ENCODE data around the gene KNOP1. TPM values are rescaled to one million over a fixed set of nuclear protein-coding genes. Genes with fewer than 3 reads are reported as not detected.

KNOP1 gene, protein sequence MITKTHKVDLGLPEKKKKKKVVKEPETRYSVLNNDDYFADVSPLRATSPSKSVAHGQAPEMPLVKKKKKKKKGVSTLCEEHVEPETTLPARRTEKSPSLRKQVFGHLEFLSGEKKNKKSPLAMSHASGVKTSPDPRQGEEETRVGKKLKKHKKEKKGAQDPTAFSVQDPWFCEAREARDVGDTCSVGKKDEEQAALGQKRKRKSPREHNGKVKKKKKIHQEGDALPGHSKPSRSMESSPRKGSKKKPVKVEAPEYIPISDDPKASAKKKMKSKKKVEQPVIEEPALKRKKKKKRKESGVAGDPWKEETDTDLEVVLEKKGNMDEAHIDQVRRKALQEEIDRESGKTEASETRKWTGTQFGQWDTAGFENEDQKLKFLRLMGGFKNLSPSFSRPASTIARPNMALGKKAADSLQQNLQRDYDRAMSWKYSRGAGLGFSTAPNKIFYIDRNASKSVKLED
- total RNA-seq, result 10 to 100 TPM; 14.2 to 28.0 TPM

DNA sequence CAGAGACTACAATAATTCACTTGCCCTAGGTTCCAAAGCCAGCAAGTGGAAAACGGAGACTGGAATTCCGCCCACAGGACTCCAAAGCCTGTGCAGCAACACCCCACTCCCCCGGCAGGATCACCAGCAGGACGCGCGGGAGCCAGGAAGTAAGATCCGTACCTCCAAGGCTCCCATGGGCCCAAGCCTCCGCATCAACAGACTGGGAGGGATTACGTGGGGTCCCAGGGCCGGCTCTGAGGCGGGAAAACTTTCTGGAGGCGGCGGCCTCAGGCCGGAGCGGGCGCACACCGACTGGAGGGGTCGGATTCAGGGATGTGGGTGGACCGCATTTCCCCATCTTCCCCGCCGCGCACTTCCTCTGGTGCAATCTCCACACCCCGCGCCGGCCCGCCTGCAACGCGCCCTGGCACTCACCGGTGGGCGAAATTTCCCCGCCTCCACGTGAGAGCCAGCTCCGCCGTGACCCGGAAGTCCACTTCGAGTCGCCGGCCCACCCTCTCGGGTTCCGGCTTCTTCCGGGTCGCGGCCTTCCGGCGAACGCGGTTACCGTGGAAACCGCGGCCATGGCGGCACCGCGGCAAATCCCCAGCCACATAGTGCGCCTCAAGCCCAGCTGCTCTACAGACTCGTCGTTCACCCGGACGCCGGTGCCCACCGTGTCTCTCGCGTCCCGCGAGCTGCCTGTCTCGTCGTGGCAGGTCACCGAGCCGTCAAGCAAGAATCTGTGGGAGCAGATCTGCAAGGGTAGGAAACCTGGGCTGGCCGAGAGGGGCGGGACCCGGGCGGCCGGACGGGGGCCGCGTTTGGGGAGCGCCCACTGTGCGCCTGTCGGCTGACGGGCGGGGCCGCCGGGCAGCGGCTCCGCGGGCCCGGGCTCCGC lies at the start of gene KNOP1, which contains the start of gene IQCK:
KNOP1 (minus strand) TSS at position 487 of the 883 bp plus-strand sequence. CDS start 3,192 bp downstream, outside the sequence.
IQCK (plus strand) TSS at position 531 of the 883 bp plus-strand sequence; CDS start at position 567, 36 bp downstream.
- intact Hi-C loops (cut with DNase I), result loop anchor here (5.0 kb wide), 1 partner anchor 169 kb away; no protein-coding TSS in a partner anchor

DNA sequence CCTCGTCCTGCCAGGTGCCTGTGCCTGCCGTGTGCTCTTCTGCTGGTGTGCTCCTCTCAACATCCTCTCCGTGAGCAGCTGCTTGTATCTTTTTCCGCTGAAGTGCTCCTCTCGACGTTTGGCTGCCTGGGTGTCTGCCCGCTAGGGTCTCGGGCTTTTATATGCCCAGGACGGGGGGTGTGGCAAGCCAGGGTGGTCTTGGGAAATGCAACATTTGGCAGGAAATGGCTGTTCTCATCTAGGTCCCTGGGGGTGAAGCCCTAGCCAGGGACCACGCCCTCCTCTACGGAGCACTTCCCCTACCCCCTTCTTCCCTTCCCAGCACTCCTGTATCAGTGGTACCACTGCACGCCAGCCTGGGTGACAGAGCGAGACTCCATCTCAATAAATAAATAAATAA lies 49.5 kb upstream of the KNOP1 start:
- no peaks in the 10 kb centered on the region for H3K9me3 ChIP-seq
- DNase-seq, result no peak
- intact Hi-C loops (cut with DNase I), result no loop called here
- H3K27me3 ChIP-seq, result no peaks in the 10 kb centered on the region
- H3K36me3 ChIP-seq, result no peaks in the 10 kb centered on the region
- TF ChIP-seq, protein P1, sequence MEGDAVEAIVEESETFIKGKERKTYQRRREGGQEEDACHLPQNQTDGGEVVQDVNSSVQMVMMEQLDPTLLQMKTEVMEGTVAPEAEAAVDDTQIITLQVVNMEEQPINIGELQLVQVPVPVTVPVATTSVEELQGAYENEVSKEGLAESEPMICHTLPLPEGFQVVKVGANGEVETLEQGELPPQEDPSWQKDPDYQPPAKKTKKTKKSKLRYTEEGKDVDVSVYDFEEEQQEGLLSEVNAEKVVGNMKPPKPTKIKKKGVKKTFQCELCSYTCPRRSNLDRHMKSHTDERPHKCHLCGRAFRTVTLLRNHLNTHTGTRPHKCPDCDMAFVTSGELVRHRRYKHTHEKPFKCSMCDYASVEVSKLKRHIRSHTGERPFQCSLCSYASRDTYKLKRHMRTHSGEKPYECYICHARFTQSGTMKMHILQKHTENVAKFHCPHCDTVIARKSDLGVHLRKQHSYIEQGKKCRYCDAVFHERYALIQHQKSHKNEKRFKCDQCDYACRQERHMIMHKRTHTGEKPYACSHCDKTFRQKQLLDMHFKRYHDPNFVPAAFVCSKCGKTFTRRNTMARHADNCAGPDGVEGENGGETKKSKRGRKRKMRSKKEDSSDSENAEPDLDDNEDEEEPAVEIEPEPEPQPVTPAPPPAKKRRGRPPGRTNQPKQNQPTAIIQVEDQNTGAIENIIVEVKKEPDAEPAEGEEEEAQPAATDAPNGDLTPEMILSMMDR (IDR thresholded peaks at IDR 0.05), result no peak
- no peak overlapping the region for H3K9ac ChIP-seq (ENCODE audit: low read depth in 2 of 2, low read length in 2 of 2)
- no peak overlapping the region for H3K27ac ChIP-seq
- H3K4me3 ChIP-seq, result no peak overlapping the region
- no peaks in the 10 kb centered on the region for H3K4me1 ChIP-seq

More for the DNA sequence above, at the start of gene KNOP1, which contains the start of gene IQCK:
- H3K9ac ChIP-seq (ENCODE audit: low read depth in 2 of 2, low read length in 2 of 2), result peak within 1 kb of the TSS; percentile 80 to 85
- H3K36me3 ChIP-seq, result no peaks in the 10 kb centered on the region
- peak; percentile 91 for DNase-seq
- TF ChIP-seq, protein P1 (IDR thresholded peaks at IDR 0.05), result no peak
- H3K4me3 ChIP-seq, result peak within 1 kb of the TSS; percentile 98
- H3K9me3 ChIP-seq, result no peaks in the 10 kb centered on the region
- peak within 1 kb of the TSS; percentile 81 for H3K27ac ChIP-seq
- H3K4me1 ChIP-seq, result peaks cover 10% of the 10 kb centered on the region
- no peaks in the 10 kb centered on the region for H3K27me3 ChIP-seq

- intact Hi-C loops (cut with DNase I), result no loop called here
These were observed 49.0 kb upstream of the KNOP1 start for GRCh38 chr16:19766988-19767387.

GRCh38 chr16:19766554-19766884 lies 48.5 kb upstream of the KNOP1 start:
- TF ChIP-seq, protein P1 (IDR thresholded peaks at IDR 0.05), result no peak
- no peak overlapping the region for H3K27ac ChIP-seq
- intact Hi-C loops (cut with DNase I), result no loop called here

More at GRCh38 chr16:19766988-19767387, 49.0 kb upstream of the KNOP1 start:
- Histone ChIP-seq H3K36me3 (no peaks in the 10 kb centered on the region), H3K27ac (no peak overlapping the region), H3K9ac (ENCODE audit: low read depth in 2 of 2, low read length in 2 of 2) (no peak overlapping the region), H3K9me3 (no peaks in the 10 kb centered on the region), H3K4me3 (no peak overlapping the region), H3K27me3 (no peaks in the 10 kb centered on the region), H3K4me1 (no peaks in the 10 kb centered on the region)
- DNase-seq, result no peak
- TF ChIP-seq, protein P1 (IDR thresholded peaks at IDR 0.05), result no peak

DNA sequence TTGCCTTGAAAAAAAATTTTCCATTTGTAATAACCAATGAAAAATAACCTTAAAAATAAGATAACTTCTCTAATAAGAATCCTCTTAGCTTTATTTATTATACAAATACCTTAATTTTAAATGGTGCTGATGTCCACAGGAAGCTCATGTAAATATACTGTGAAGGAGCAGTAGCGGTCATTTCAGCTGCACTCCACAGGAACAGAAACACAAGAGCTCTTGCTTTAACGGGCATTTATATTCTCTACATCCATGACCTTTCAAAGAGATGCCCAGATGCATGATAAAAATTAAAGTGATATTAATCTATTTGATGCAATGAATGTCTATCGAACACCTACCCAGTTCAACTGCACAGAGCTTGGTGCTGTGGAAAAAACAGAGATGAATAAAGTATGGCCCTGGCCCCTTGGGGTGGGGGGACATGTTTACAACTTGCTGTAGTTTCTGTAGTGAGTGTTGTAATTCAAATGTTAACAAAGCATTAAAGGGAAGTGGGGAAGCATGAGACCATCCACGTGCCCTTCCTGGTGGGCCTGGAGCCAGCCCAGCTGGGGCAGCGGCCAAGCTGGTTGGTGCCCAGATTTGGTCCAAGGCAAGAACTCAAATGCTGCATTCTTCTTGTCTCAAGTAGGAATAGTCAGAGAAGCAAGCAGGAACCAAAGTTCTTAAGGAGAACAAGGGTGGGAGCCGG lies 48.0 kb upstream of the KNOP1 start:
- H3K27ac ChIP-seq, result no peak overlapping the region
- peak; percentile 38 for DNase-seq
- no peaks in the 10 kb centered on the region for H3K27me3 ChIP-seq
- H3K9me3 ChIP-seq, result no peaks in the 10 kb centered on the region
- no peaks in the 10 kb centered on the region for H3K36me3 ChIP-seq
- H3K4me3 ChIP-seq, result no peak overlapping the region
- H3K9ac ChIP-seq (ENCODE audit: low read depth in 2 of 2, low read length in 2 of 2), result no peak overlapping the region
- TF ChIP-seq, protein P1 (IDR thresholded peaks at IDR 0.05), result no peak
- intact Hi-C loops (cut with DNase I), result no loop called here
- H3K4me1 ChIP-seq, result no peaks in the 10 kb centered on the region

More at GRCh38 chr16:19766554-19766884, 48.5 kb upstream of the KNOP1 start:
- no peak for DNase-seq
- no peak overlapping the region for H3K9ac ChIP-seq (ENCODE audit: low read depth in 2 of 2, low read length in 2 of 2)
- H3K4me1 ChIP-seq, result no peaks in the 10 kb centered on the region
- no peaks in the 10 kb centered on the region for H3K27me3 ChIP-seq
- H3K36me3 ChIP-seq, result no peaks in the 10 kb centered on the region
- no peak overlapping the region for H3K4me3 ChIP-seq
- no peaks in the 10 kb centered on the region for H3K9me3 ChIP-seq

Data from colonic mucosa (tissue), 4 donors.